CD4-positive, alpha-beta memory T cell (primary cell): ENCODE measurements around the gene SUFU. TPM values are rescaled to one million over a fixed set of nuclear protein-coding genes. Genes with fewer than 3 reads are reported as not detected.
A peak's percentile ranks its signal among the peaks of the same experiment; 100 is the strongest.

Experiments
- CTCF ChIA-PET: fragments of 350-600 bp; sonication (Branson Sonifier 250); formaldehyde crosslinking; loops from one replicate; lab custom pipeline; 2021; ENCODE audit warnings: inconsistent platforms; ENCODE audit not compliant: partially characterized antibody; lab: Charles Lee
- POLR2A ChIA-PET: fragments of 350-600 bp; sonication (Branson Sonifier 250); formaldehyde crosslinking; loops from one replicate; lab custom pipeline; 2021; ENCODE audit not compliant: partially characterized antibody; lab: Charles Lee
- DNase-seq, 5 donors: peaks; one replicate each; pipeline versions ENCODE4 v3.0.0 to v3.0.0-alpha.2; 2020 to 2022; ENCODE audit warnings: mixed read lengths in 1 of 5
- H3K27ac ChIP-seq: one replicate; pipeline ENCODE4 v1.7.0; 2013; ENCODE audit warnings: low read depth, low read length
- H3K27me3 ChIP-seq: 2 replicates; pipeline ENCODE4 v1.7.0; 2013; ENCODE audit warnings: mild to moderate bottlenecking, low read length, moderate library complexity; ENCODE audit not compliant: insufficient read depth
- H3K36me3 ChIP-seq: 2 replicates; pipeline ENCODE4 v1.7.0; 2013; ENCODE audit warnings: mild to moderate bottlenecking, low read length, moderate library complexity; ENCODE audit not compliant: insufficient read depth
- H3K4me1 ChIP-seq: 2 replicates; pipeline ENCODE4 v1.7.0; 2013; ENCODE audit warnings: mild to moderate bottlenecking, low read length, moderate library complexity; ENCODE audit not compliant: insufficient read depth
- H3K4me3 ChIP-seq, 2 donors: one replicate each; pipeline ENCODE4 v1.7.0; 2013; ENCODE audit warnings: low read length in 2 of 2, mild to moderate bottlenecking in 1 of 2
- H3K9me3 ChIP-seq, 2 donors: one replicate each; pipeline ENCODE4 v1.7.0; 2013; ENCODE audit warnings: low read length in 2 of 2, control low read depth in 1 of 2; ENCODE audit not compliant: control insufficient read depth in 1 of 2
- H3K27ac Mint-ChIP-seq, 7 donors: one replicate each; pipeline ENCODE4 v1.8.0; 2020 to 2021; ENCODE audit warnings: mixed read lengths in 7 of 7, mild to moderate bottlenecking in 6 of 7, inconsistent platforms in 3 of 7, moderate library complexity in 3 of 7
- H3K27me3 Mint-ChIP-seq, 2 donors: one replicate each; pipeline ENCODE4 v1.8.0; 2020 to 2021; ENCODE audit warnings: mixed read lengths in 2 of 2
- H3K36me3 Mint-ChIP-seq, 2 donors: one replicate each; pipeline ENCODE4 v1.8.0; 2020 to 2021; ENCODE audit warnings: mixed read lengths in 2 of 2, inconsistent platforms in 1 of 2, mild to moderate bottlenecking in 1 of 2
- H3K4me1 Mint-ChIP-seq, 4 donors: one replicate each; pipeline ENCODE4 v1.8.0; 2020 to 2021; ENCODE audit warnings: mixed read lengths in 4 of 4, mild to moderate bottlenecking in 1 of 4
- H3K4me3 Mint-ChIP-seq, 8 donors: one replicate each; pipeline ENCODE4 v1.8.0; 2020 to 2021; ENCODE audit warnings: mixed read lengths in 8 of 8, mild to moderate bottlenecking in 7 of 8, moderate library complexity in 6 of 8, inconsistent platforms in 3 of 8
- H3K9me3 Mint-ChIP-seq, 8 donors: one replicate each; pipeline ENCODE4 v1.8.0; 2020 to 2021; ENCODE audit warnings: mixed read lengths in 8 of 8, mild to moderate bottlenecking in 5 of 8, inconsistent platforms in 3 of 8, moderate library complexity in 1 of 8
- intact Hi-C: fragments of 100-400 bp; cut with micrococcal nuclease; formaldehyde crosslinking; loops from one replicate; pipeline ENCODE4 v1.15.1; 2023
- polyA plus RNA-seq, 2 donors: library from polyadenylated mRNA; unstranded; fragments of 300-500 nt; fragmentation: Illumina TruSeq; gene quantifications; one replicate each; pipeline ENCODE4 v1.2.3, GENCODE V29; 2021
- total RNA-seq, 2 experiments: library from RNA; stranded (reverse); gene quantifications; one replicate each; pipeline ENCODE4 v1.2.3, GENCODE V29; 2021

Gene SUFU
- total and polyA plus RNA-seq, 4 experiments from 2014 or later: 2.0 to 22.0 (median 16.5) TPM

DNA sequence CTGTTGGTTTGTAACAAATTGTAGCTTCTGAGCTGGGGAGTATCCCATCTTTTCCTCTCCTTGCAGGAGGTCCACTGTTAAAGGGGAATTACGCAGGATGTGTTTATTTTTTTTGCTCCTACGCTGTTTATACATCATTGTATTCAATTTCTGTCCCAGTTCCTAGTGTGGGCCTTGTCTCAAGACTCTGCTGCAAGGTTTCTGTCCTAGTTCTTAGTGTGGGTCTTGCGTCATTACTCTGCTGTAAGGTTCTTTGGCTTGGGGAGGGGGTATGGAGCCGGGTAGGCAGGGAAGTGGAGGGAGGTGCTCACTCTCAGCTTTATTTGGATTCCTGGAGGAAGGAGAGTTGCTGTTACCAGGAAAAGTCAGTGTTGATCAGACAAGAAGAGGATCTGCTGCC is 76.5 kb downstream of the SUFU start:
- intact Hi-C loops: no loop called here
- Histone ChIP-seq H3K27ac (no peak overlapping the region), H3K9me3 (no peaks in the 10 kb centered on the region), H3K4me3 (no peak overlapping the region), H3K27me3 (no peaks in the 10 kb centered on the region), H3K4me1 (peaks cover 10% of the 10 kb centered on the region), H3K36me3 (no peaks in the 10 kb centered on the region)
- H3K36me3 Mint-ChIP-seq: no peaks in the 10 kb centered on the region
- H3K4me3 Mint-ChIP-seq: no peak overlapping the region
- ChIA-PET POLR2A (interaction anchor here (1.8 to 1.9 kb wide), 2 partner anchors 75 to 78 kb away, joined by 5 read pairs; partner anchors contain the start of gene ACTR1A), CTCF (interaction anchor here (1.2 to 1.5 kb wide), 2 partner anchors 229 to 350 kb away, joined by 3 to 5 read pairs; no protein-coding TSS in a partner anchor)
- H3K9me3 Mint-ChIP-seq: no peaks in the 10 kb centered on the region
- H3K27me3 Mint-ChIP-seq: no peaks in the 10 kb centered on the region
- DNase-seq: no peak
- peaks cover 9 to 25% (median 17%) of the 10 kb centered on the region in 4 donors for H3K4me1 Mint-ChIP-seq
- H3K27ac Mint-ChIP-seq: peak overlapping the region in 6 of 7 donors; percentile 27 to 86 (median 70)

- Mint-ChIP-seq H3K27ac (peak overlapping the region in 4 of 7 donors; percentile 22 to 73 (median 64)), H3K4me1 (peaks cover 9 to 25% (median 17%) of the 10 kb centered on the region in 4 donors), H3K4me3 (no peak overlapping the region), H3K27me3 (no peaks in the 10 kb centered on the region), H3K36me3 (no peaks in the 10 kb centered on the region), H3K9me3 (no peaks in the 10 kb centered on the region)
- intact Hi-C loops: no loop called here
- DNase-seq: no peak
- POLR2A ChIA-PET: no interaction called here
- CTCF ChIA-PET: interaction anchor here (0.7 to 4.1 kb wide), 6 partner anchors 10 to 412 kb away, joined by 3 to 47 read pairs (median 9); no protein-coding TSS in a partner anchor
- H3K4me1 ChIP-seq: peaks cover 10% of the 10 kb centered on the region
- no peaks in the 10 kb centered on the region for H3K36me3 ChIP-seq
- H3K9me3 ChIP-seq: no peaks in the 10 kb centered on the region
- no peak overlapping the region for H3K4me3 ChIP-seq
- no peak overlapping the region for H3K27ac ChIP-seq
- H3K27me3 ChIP-seq: no peaks in the 10 kb centered on the region
Observed at GRCh38 chr10:102581401-102581800, 77.6 kb downstream of the SUFU start.

- Mint-ChIP-seq H3K4me3 (no peak overlapping the region), H3K4me1 (peaks cover 11 to 25% (median 17%) of the 10 kb centered on the region in 4 donors), H3K9me3 (no peaks in the 10 kb centered on the region), H3K36me3 (no peaks in the 10 kb centered on the region), H3K27me3 (no peaks in the 10 kb centered on the region), H3K27ac (peak overlapping the region in 2 of 7 donors; percentile 59 to 73)
- Histone ChIP-seq H3K4me3 (no peak overlapping the region), H3K4me1 (peaks cover 10% of the 10 kb centered on the region), H3K27ac (no peak overlapping the region), H3K36me3 (no peaks in the 10 kb centered on the region), H3K27me3 (no peaks in the 10 kb centered on the region), H3K9me3 (no peaks in the 10 kb centered on the region)
- no peak for DNase-seq
- CTCF ChIA-PET: interaction anchor here (1.1 to 4.1 kb wide), 12 partner anchors 12 to 412 kb away, joined by 3 to 64 read pairs (median 14); partner anchors contain the start of genes ACTR1A and SUFU
- POLR2A ChIA-PET: interaction anchor here (1.0 to 2.4 kb wide), 3 partner anchors 14 to 187 kb away, joined by 3 to 27 read pairs (median 4); partner anchors contain the start of genes ACTR1A and SUFU
- intact Hi-C loops: no loop called here
Observed at GRCh38 chr10:102581981-102582580, 78.3 kb downstream of the SUFU start.

DNA sequence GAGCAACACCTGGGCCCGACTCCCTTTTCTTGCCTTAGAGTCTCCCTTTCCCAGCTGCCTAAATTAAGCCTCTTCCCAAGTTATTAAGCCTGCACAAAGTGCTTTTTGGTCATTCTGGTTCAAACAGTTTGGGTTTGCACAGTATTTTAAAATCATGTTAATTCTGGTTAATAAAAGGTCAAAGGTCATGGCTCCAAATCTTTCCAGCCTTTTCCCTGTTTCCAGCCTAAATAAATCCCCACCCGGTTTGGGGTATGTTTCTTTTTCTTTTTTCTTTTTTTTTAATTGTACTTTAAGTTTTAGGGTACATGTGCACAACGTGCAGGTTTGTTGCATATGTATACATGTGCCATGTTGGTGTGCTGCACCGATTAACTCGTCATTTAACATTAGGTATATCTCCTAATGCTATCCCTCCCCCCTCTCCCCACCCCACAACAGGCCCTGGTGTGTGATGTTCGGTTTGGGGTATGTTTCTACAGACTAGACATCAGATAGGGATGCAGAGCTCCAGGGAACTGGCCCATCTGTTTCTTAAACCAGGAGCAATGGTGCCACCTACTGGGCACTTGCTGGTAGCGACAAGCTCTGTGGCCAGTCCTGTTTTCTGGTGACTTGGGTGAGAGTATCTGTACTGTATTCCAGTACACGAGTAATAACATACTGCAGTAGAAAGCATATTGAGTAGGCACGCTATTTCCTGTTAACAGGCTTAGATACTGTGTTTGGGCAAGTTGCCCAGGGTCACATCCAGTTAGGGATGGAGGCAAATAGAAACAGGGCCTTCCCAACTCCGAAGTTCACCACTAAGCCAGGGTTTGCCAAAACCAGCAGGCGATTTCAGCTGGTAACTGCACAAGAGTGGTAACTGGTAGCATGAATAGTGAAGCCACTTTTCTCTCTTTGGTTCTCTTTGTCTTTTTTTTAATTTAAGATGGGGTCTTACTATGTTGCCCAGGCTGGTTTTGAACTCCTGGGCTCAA is 80.0 kb downstream of the SUFU start:
- no peaks in the 10 kb centered on the region for H3K9me3 Mint-ChIP-seq
- H3K4me3 Mint-ChIP-seq: no peak overlapping the region
- H3K27ac ChIP-seq: no peak overlapping the region
- POLR2A ChIA-PET: interaction anchor here (0.9 to 2.4 kb wide), 8 partner anchors 12 to 354 kb away, joined by 3 to 27 read pairs (median 4); partner anchors contain the start of genes ACTR1A, SUFU and TRIM8
- H3K9me3 ChIP-seq: no peaks in the 10 kb centered on the region
- peaks cover 13 to 20% (median 15%) of the 10 kb centered on the region in 4 donors for H3K4me1 Mint-ChIP-seq
- no peak overlapping the region for H3K4me3 ChIP-seq
- H3K27me3 Mint-ChIP-seq: no peaks in the 10 kb centered on the region
- no peaks in the 10 kb centered on the region for H3K36me3 ChIP-seq
- H3K27me3 ChIP-seq: no peaks in the 10 kb centered on the region
- H3K4me1 ChIP-seq: peaks cover 8% of the 10 kb centered on the region
- CTCF ChIA-PET: interaction anchor here (0.6 to 4.1 kb wide), 33 partner anchors 8 to 528 kb away, joined by 3 to 64 read pairs (median 4); partner anchors contain the start of genes ACTR1A, ARMH3, C10orf95 and SUFU
- H3K36me3 Mint-ChIP-seq: no peaks in the 10 kb centered on the region
- H3K27ac Mint-ChIP-seq: peak overlapping the region in 5 of 7 donors; percentile 7 to 84 (median 60)
- peak; percentile 74 to 83 (median 76) for DNase-seq
- intact Hi-C loops: loop anchor here (1.0 kb wide), 5 partner anchors 80 to 414 kb away; partner anchors contain the start of gene SUFU

DNA sequence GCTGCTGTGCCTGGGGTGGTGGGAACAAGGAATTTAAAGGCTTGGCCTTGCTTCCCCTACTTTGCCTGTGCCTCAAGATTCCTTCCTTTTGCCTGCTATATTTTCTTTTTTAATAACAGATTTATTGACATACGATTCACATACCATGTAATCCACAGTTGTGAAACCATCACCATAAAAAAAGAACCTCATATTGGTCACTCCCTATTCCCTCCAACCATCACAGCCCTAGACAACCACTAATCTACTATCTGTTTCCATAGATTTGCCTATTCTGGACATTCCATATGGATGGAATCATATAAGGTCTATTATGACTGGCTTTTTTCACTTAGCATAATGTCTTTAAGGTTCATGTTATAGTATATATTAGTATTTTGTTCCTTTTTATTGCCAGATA is 81.3 kb downstream of the SUFU start:
- POLR2A ChIA-PET: no interaction called here
- CTCF ChIA-PET: interaction anchor here (1.1 to 4.1 kb wide), 10 partner anchors 8 to 415 kb away, joined by 3 to 64 read pairs (median 8); partner anchors contain the start of genes ACTR1A and SUFU

DNA sequence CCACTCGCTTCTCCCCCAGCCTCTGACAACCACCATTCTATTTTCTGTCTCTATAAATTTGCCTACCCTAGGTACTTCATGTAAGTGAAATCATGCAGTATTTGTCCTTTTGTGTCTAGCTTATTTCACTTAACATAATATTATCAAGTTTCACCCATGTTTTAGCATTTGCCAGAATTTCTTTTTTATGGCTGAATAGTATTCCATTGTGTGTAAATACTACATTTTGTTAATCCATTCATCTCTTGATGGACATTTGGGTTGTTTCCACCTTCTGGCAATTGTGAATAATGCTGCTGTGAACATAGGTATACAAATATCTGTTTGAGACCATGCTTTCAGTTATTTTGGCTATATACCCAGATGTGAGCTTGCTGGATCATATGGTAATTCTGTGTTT is 83.1 kb downstream of the SUFU start:
- ChIA-PET POLR2A (no interaction called here), CTCF (interaction anchor here (0.8 to 2.3 kb wide), 3 partner anchors 10 to 122 kb away, joined by 3 to 5 read pairs (median 5); no protein-coding TSS in a partner anchor)
- Mint-ChIP-seq H3K27me3 (no peaks in the 10 kb centered on the region), H3K4me3 (no peak overlapping the region), H3K4me1 (peaks cover 0 to 12% (median 6%) of the 10 kb centered on the region in 4 donors), H3K9me3 (no peaks in the 10 kb centered on the region), H3K36me3 (no peaks in the 10 kb centered on the region), H3K27ac (no peak overlapping the region)
- intact Hi-C loops: no loop called here
- no peaks in the 10 kb centered on the region for H3K27me3 ChIP-seq
- H3K4me3 ChIP-seq: no peak overlapping the region
- H3K36me3 ChIP-seq: no peaks in the 10 kb centered on the region
- no peaks in the 10 kb centered on the region for H3K9me3 ChIP-seq
- no peaks in the 10 kb centered on the region for H3K4me1 ChIP-seq
- no peak overlapping the region for H3K27ac ChIP-seq
- DNase-seq: no peak

More for the DNA sequence above, 81.3 kb downstream of the SUFU start:
- no peaks in the 10 kb centered on the region for H3K9me3 Mint-ChIP-seq
- H3K4me3 ChIP-seq: no peak overlapping the region
- no peaks in the 10 kb centered on the region for H3K9me3 ChIP-seq
- H3K4me3 Mint-ChIP-seq: no peak overlapping the region
- DNase-seq: no peak
- H3K36me3 ChIP-seq: no peaks in the 10 kb centered on the region
- H3K4me1 ChIP-seq: no peaks in the 10 kb centered on the region
- no peaks in the 10 kb centered on the region for H3K27me3 ChIP-seq
- intact Hi-C loops: no loop called here
- no peaks in the 10 kb centered on the region for H3K27me3 Mint-ChIP-seq
- H3K4me1 Mint-ChIP-seq: peaks cover 6 to 10% (median 8%) of the 10 kb centered on the region in 4 donors
- H3K27ac ChIP-seq: no peak overlapping the region
- peak overlapping the region in 2 of 7 donors; percentile 13 to 61 for H3K27ac Mint-ChIP-seq
- H3K36me3 Mint-ChIP-seq: no peaks in the 10 kb centered on the region
